ENCODE data around the gene YPEL5.

The YPEL5 gene

GRCh38 chr2:30164131-30164925 is 17.5 kb downstream of the YPEL5 start:
- in situ Hi-C loops (cut with MboI; ENCODE audit: low sequenced_read_pairs): loop anchor here (25.0 kb wide), 1 partner anchor 1173 kb away; no protein-coding TSS in a partner anchor

DNA sequence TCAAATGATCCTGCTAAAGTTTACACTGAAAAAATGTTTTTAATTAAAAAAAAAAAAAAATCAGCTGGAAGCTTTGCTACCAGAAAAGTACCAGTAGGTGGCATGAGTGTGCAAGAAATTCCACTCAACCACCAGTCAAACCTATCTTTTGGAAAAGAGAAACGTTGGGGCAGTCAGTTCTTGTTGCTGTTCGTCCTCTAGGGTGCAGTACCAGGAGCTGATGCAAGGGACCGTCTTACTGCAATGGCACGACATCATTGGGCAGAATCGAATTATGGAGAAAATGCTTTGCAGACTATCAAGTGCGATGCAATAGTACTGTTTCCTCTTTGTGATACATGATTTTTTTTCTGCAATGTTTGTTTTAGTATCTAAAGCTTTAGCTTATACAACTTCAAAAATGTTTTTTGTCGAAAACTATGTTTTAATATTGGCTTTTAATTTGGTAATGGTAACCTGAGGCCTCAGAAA is 18.3 kb downstream of the YPEL5 start:
- in situ Hi-C loops (cut with MboI; ENCODE audit: low sequenced_read_pairs): loop anchor here (25.0 kb wide), 1 partner anchor 1172 kb away; no protein-coding TSS in a partner anchor

DNA sequence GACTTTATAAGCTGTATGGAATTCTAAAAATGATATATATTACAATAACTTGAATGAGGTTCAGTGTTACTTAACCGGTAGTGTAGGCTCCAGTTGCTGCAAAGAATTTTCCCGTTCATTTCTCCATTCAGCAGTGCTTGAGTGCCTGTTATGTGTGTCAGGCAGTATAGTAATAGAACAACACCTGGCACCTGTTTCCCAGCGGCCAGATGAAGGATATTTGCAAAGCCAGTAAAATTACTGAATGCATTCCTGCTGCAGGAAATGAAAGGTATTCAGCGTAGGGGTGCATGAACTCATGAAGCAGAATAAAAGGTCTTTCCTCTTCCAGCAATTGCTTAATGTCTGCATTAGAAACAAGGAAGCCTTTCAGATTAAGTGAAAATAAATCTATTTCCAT is 18.8 kb downstream of the YPEL5 start:
- in situ Hi-C loops (cut with MboI; ENCODE audit: low sequenced_read_pairs): loop anchor here (25.0 kb wide), 1 partner anchor 1172 kb away; no protein-coding TSS in a partner anchor

- in situ Hi-C loops (cut with MboI; ENCODE audit: low sequenced_read_pairs): loop anchor here (25.0 kb wide), 1 partner anchor 1165 kb away; no protein-coding TSS in a partner anchor
These were observed 25.8 kb downstream of the YPEL5 start for GRCh38 chr2:30172627-30173026.

DNA sequence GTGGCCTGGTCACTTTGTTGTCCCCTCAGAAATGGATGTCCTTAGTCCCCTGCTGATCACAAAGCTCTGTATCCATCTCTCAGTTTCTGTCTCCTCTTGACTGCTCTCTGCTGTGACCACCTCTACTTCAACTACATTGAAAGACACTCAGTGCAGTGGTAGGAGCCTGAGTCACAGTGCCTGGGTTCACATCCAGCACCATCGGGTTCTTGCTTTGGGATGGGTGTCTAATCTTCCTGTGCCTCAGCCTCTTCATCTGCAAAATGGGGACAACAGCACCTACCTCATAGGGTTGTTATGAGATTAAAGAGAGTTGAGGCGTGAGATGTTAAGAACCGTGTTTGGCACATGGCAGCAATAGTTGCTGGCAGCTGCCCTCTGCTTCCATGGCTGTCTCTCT is 30.6 kb downstream of the YPEL5 start:
- in situ Hi-C loops (cut with MboI; ENCODE audit: low sequenced_read_pairs): no loop called here

DNA sequence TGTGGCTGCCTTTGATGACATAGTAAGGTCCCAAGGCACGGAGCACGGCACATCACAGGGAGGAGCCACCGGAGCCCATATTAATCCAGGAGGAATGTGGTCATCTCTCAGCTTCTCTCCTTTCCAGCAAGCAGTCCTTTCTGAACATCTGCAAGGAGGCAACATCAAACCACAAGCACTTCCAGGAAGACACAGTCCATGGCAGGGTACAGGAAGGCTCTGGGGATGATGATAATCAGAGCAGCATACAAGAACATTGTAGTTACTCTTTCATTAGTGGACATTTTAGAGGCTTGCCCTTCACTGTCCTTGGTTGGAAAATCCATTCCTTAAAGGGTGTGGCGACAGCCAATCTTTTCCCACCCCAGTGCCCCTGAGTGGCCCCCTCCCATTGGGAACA is 31.1 kb downstream of the YPEL5 start:
- in situ Hi-C loops (cut with MboI; ENCODE audit: low sequenced_read_pairs): no loop called here

GRCh38 chr2:30178618-30179434 is 32.0 kb downstream of the YPEL5 start:
- in situ Hi-C loops (cut with MboI; ENCODE audit: low sequenced_read_pairs): no loop called here

DNA sequence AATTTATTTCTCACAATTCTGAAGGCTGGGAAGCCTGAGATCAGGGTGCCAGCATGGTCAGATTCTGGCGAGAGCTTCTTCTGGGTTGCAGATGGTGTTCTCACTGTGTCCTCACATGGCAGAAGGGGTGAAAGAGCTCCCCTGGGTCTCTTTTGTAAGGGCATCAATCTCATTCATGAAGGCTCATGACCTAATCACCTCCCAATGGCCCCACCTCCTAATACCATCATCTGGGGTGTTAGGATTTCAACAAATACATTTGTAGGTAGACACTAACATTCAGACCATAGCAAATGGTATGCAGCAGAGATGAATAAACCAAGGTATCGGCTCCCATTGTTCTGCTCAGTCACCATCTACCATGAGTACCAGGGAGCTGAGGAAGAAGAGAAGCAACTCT is 32.7 kb downstream of the YPEL5 start:
- in situ Hi-C loops (cut with MboI; ENCODE audit: low sequenced_read_pairs): no loop called here

- in situ Hi-C loops (cut with MboI; ENCODE audit: low sequenced_read_pairs): no loop called here
These were observed 33.4 kb downstream of the YPEL5 start for GRCh38 chr2:30180226-30180625.

DNA sequence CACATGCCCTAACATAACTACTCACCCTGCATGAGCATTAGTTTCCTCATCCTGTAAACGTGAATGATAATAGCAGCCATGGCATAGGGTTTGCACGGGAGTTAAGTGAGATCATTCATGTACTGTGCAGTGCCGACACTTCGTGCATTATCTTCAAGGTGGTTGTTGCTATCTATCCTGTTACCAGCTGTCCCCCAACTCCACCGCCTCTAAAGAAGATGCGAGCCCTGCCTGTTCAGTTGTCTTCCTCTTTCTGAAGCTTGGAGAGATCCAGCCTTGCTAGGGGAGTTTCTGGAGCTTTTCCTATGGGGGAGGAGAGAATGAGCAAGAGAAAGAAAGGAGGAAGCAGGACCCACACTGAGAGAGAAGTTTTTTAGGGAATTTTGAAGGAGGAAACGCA is 34.4 kb downstream of the YPEL5 start:
- in situ Hi-C loops (cut with MboI; ENCODE audit: low sequenced_read_pairs): no loop called here

GRCh38 chr2:30184035-30184434 is 37.2 kb downstream of the YPEL5 start:
- in situ Hi-C loops (cut with MboI; ENCODE audit: low sequenced_read_pairs): no loop called here

DNA sequence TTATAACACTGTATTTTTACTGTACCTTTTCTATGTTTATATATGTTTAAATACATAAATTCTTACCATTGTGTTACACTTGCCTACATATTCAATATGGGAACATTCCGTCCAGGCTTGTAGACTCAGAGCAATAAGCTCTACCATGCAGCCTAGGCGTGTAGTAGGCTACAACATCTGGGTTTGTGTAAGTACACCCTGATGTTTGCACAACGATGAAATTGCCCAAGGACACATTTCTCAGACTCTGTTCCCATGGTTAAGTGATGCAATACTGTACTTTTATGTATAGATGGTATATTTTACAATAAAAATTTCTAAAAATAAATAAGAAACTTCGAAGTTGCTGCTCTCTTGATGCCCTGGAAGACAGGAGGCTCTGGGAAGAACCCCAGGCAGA is 38.4 kb downstream of the YPEL5 start:
- in situ Hi-C loops (cut with MboI; ENCODE audit: low sequenced_read_pairs): no loop called here

- in situ Hi-C loops (cut with MboI; ENCODE audit: low sequenced_read_pairs): no loop called here
These were observed 41.5 kb downstream of the YPEL5 start for GRCh38 chr2:30188292-30188691.

DNA sequence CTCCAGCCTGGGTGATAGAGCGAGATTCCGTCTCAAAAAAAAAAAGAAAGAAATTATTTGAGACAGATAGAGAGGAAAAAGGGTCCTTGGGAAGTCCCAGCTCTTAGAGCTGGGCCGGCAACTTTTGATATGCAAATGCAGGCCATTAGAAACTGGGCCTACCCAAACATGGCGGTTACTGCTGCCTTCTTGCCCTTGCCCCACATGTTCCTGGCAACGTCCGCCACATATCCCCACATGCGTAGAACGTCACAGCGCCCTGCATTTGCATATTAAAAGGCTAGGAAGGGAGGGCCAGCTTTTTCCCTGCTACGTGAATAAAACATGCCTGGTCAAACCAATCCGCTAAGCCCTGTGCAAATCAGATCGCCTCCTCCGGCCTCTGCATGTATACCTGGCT is 43.8 kb downstream of the YPEL5 start:
- in situ Hi-C loops (cut with MboI; ENCODE audit: low sequenced_read_pairs): no loop called here

DNA sequence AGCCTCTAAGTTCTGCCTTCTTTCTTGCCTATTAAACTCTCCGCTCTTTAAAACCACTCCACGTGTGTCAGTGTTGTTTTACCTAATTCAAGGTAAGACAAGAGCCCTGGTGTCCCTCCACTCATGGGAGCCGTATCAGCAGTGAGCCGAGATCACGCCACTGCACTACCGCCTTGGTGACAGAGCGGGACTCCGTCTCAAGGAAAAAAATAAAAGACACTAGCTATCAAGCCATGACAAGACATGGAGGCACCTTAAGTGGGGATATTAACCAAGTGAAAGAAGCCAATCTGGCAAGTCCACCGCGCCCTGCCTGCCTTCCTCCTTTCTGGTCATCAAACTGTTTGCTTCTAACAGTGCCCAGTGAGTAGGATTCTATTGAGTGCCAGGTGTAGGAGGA is 44.3 kb downstream of the YPEL5 start:
- in situ Hi-C loops (cut with MboI; ENCODE audit: low sequenced_read_pairs): no loop called here

DNA sequence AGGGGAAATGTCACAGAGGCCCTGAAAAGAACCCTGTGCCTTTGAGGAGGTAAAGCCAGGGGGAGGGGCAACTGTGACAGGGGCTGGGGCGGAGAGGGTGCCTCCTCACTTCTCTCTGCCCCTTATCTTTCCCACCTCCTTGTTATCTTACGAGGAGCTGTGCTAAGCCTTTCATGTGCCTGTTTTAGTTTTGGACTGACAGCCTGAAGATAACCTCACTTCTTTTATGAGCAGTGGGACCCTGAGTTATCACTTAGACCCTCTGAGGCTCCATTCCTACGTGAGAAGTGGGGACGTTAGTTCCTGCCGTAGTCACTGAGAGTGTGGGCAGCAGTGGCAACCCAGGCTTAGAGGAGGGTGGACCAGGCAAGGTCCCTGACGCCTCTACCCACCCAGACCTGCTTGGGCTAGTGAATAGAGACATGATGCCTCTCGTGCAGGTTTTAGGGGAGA is 45.0 kb downstream of the YPEL5 start:
- in situ Hi-C loops (cut with MboI; ENCODE audit: low sequenced_read_pairs): no loop called here

GRCh38 chr2:30192314-30192713 is 45.5 kb downstream of the YPEL5 start:
- in situ Hi-C loops (cut with MboI; ENCODE audit: low sequenced_read_pairs): no loop called here

- in situ Hi-C loops (cut with MboI; ENCODE audit: low sequenced_read_pairs): no loop called here
These were observed 46.4 kb downstream of the YPEL5 start for GRCh38 chr2:30193104-30193681.

- in situ Hi-C loops (cut with MboI; ENCODE audit: low sequenced_read_pairs): no loop called here
These were observed 47.6 kb downstream of the YPEL5 start for GRCh38 chr2:30194421-30194820.

DNA sequence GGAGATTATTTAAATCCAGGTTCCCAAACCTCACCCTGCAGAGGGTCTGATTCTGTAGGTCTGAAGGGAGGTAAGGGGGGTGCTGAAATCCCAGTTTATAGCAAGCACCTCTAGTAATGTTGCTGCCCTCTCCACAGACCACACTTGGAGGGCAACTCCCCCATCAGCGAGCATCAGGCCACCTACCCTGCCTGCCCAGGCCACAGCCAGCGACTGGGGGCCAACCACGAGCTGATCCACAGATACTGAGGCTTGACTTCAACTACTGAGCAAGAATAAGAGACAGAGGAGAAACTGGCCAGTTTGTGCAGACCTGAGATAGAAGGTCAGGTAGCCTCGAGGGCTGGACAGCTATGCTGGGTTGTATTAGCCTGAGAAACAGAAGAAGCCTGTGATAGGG is 48.2 kb downstream of the YPEL5 start:
- in situ Hi-C loops (cut with MboI; ENCODE audit: low sequenced_read_pairs): no loop called here

DNA sequence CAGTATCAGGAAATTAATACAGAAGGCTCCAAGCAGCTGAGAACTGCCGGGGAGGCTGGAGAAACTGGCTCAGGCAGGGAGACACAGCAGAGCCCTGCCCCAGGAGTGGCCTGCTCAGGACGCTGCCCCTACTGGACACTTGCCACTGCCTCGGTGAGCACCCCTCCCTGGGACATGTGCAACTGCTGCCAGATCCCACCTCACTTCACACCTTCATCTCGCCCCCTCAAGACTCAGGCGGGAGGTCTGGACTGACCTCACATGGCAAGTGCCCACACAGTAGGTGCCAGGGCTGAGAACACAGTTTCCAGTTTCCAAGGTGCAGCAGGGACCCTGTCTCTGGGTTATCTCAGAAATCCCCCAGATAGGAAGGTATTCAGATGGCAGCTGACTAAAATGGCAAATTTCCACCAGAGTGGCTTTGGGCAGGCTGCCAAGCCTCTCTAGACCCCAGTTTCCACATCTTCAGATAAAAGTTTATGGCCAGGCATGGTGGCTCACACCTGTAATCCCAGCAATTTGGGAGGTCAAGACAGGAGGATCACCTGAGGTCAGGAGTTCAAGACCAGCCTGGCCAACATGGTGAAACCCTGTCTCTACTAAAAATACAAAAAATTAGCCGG is 50.9 kb downstream of the YPEL5 start:
- in situ Hi-C loops (cut with MboI; ENCODE audit: low sequenced_read_pairs): no loop called here

All from HL-60/S4 treated with retinoic acid at 250 ng/mL for 4 days and 3 days (cell line).